Omental fat pad (tissue), 4 donors: Measurements from ENCODE around the gene DLGAP1. TPM values are rescaled to one million over a fixed set of nuclear protein-coding genes. Genes with fewer than 3 reads are reported as not detected.

Experiments used
- ATAC-seq: fragments of 150-250 bp; one replicate; pipeline ENCODE4 v1.9.1; 2016; ENCODE audit warnings: mild to moderate bottlenecking, moderate library complexity; ENCODE audit not compliant: low FRiP score
- DNase-seq: peaks from one replicate; pipeline ENCODE4 v3.0.0-alpha.2; 2019; ENCODE audit warnings: low spot score
- CTCF ChIP-seq, 3 donors: fragments of 450-650 bp; IDR thresholded peaks; one replicate each; pipeline ENCODE4 v1.5.1; 2016 to 2017; ENCODE audit warnings: antibody characterized with exemption in 3 of 3, mild to moderate bottlenecking in 3 of 3, moderate library complexity in 2 of 3
- total RNA-seq, 4 donors: library from RNA; depleted of rRNA; stranded (reverse); fragments of >200 nt; gene quantifications; one replicate each; pipeline ENCODE4 v1.1.0, GENCODE V29; 2016

Gene DLGAP1
- total RNA-seq, 4 donors from 2014 or later = 1.5 to 8.0 (median 5.4) TPM

GRCh38 chr18:3624546-3624934 is 830.6 kb downstream of the DLGAP1 start:
- DNase-seq (no peak), ATAC-seq (no peak)
- no peak for TF ChIP-seq CTCF (IDR thresholded peaks at IDR 0.05)

GRCh38 chr18:3623769-3624545 is 831.1 kb downstream of the DLGAP1 start:
- ATAC-seq = peak; percentile 76
- no peak for TF ChIP-seq CTCF (IDR thresholded peaks at IDR 0.05)
- peak; percentile 47 for DNase-seq

GRCh38 chr18:3620146-3621119 is 834.7 kb downstream of the DLGAP1 start:
- ATAC-seq (no peak), DNase-seq (no peak)
- TF ChIP-seq CTCF (IDR thresholded peaks at IDR 0.05) = no peak

- TF ChIP-seq CTCF (IDR thresholded peaks at IDR 0.05) = no peak
- DNase-seq = no peak
- no peak for ATAC-seq
Observed at GRCh38 chr18:3619746-3620145, 835.4 kb downstream of the DLGAP1 start.

GRCh38 chr18:3619222-3619621 is 835.9 kb downstream of the DLGAP1 start:
- ATAC-seq (no peak), DNase-seq (no peak)
- no peak for TF ChIP-seq CTCF (IDR thresholded peaks at IDR 0.05)

- DNase-seq (no peak), ATAC-seq (no peak)
- no peak for TF ChIP-seq CTCF (IDR thresholded peaks at IDR 0.05)
Observed at GRCh38 chr18:3616744-3617143, 838.4 kb downstream of the DLGAP1 start.
